ENCODE data around the gene MEG3.

MEG3 gene

GRCh38 chr14:100882991-100883788 lies 57.3 kb downstream of the MEG3 start:
- DNase-seq, result no peak

- no peak for DNase-seq
These were observed 57.8 kb downstream of the MEG3 start for GRCh38 chr14:100883789-100884101.

- DNase-seq, result no peak
These were observed 58.5 kb downstream of the MEG3 start for GRCh38 chr14:100884456-100884855.

DNA sequence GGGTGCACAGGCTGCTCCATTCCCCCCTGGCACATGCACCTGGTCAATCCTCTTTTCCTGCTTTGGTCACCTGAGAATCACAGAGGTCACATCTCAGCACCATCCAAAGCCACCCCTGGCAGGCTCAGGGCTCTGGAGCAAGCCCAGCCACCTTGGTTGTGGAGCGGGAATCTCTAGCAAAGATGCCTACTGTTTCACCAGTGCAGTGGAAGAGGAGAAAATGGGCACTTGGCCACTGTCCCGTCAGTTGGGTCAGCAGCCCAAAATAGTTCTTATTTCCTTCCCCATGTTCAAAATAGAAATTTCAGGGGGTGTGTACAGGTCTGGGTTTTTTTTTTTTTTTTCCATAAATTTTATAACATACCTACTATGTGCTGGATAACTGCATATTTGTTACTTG lies 59.3 kb downstream of the MEG3 start:
- no peak for DNase-seq

DNA sequence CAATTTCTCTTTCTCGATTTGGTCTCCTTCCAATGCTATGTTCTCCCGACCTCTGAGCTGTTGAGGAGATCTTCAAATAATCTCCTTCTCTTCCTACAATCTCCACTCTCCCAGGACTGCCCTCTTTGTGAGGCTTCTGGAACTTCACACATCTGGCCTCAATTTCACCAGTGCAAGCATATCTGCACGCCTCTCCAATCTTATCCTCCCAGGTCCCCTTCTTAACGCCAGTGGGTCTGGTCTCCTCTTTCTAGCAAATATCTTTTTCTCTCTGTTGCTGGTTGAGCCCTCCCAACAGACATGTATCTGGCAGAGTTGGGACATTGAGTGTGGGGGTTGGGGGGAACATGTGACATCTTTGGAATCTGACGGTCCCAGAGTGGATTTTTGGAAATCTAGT lies 59.7 kb downstream of the MEG3 start:
- no peak for DNase-seq

DNA sequence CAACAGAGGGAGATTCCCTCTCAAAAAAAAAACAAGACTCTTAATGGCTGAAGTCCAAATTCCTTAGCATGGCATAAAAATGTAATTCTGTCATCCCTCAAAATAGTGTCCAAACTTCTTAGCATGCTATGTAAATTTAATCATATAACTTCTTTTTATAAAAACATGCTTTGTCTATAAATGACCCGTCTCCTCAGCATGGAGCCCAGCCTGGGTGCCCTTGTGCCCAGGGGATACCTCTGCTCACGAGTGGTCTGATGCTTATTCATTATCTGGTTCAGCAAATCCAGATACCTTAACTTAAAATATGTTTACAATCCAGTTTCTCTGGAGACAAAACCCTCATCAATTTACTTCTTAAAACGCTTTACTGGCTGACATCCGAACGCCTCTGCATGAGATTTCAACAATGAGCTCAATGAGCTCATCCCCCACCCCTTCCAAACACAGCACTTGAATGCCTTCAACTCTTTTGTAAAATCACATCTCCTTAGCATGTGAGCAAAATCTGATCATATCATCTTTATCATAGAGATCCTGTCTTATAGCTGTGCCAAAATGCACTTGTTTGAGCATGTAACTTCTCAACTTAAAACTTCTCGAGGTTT lies 61.9 kb downstream of the MEG3 start:
- peak; percentile 31 for DNase-seq

DNA sequence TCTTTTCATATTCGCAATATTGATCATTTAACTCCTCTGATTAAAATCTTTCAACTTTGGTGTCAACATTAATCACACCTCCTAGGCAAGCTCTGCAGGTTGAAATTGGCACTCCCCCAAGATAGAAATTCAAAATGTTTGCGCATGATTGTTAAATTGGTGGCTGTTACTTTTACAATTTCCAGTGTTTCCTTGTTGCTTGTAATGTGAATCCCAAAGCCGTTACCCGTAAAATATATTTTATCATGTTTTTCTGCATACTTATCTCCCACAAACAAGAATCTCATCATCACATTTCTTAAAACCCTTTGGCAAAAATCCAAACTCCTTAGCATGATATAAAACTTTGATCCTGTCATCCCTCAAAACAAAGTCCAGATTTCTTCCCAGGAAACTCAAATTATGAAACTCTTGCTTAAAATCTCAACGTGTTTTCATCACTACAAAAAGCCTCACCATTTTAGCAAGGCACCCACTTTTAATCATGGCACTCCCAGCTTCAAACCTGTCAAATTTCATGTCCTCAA lies 62.9 kb downstream of the MEG3 start:
- no peak for DNase-seq

DNA sequence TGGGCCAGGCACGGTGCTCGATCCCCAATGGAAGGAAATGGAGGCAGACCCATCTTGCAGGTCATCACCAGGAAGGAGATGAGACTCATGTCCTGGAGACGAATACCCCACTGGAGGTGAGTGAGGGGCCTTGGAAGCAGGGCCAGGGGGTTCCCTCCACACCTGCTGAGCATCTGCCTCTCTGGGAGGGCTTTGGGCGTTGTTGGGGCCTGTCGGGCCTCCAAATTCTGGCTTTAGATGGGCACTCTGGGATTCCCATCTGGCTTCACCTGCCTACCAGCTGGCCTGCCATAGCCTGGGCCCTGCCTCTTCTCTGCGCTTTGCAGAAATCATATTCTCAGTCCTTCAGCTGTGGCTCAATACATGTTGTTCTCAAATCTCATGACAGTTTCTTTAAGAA lies 63.7 kb downstream of the MEG3 start:
- DNase-seq, result peak; percentile 13

DNA sequence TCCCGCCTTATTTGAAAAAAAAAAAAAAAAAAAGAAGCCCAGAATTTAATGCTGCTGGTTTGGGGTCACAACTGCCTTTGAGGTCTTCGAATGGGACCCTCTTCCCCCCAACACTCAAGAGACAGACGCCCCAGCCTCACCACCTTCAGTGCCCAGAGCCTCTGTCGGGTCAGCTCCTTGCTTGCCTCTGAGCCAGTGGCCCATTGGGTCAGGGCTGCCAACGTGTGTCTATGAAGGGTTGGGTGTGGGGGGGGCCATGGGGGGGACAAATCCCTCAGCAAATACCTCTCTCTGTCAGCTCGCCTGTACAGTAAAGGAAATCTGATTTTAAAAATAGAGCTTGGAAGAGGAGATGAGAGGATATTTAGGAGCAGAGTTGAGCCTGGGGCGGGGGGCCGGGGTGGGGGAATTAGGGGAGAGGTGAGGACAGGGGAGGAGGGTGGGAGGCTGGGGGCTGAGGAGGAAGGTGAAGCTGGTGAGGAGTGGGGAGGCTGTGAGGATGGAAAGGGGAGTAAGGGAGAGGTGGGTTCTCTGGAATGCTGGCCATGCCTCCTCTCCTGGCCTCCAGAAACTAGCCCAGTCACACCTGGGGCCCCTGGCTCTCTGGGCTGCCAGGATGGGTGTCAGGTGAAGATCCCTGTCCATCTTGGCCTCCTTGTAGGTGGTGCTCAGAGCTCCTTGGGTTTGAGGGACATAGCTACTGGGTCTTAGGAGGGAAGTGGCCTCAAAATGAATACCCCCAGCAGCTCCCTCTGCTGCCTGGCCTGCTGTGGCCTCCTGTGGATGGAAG lies 64.3 kb downstream of the MEG3 start:
- DNase-seq, result peak; percentile 38

DNA sequence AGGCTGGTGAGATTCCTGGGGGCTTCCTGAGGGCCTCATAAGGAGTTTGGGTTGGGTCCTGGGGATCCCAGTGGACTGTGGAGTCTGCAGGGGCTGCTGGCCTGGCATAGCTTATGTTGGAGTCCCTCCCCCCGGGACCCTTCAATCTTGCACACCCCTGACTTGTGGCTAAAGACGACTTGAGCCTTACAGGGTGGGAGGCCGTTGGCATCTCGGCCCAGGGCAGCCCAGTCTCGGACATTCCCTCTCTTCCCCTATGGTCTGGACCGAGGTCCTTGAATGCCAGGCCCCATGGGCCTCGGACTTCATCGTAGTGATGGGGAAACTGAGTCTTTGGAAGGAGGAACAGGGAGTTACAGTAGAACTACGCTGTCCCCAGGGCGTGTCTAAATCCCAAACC lies 65.1 kb downstream of the MEG3 start:
- no peak for DNase-seq

- DNase-seq, result peak; percentile 50
These were observed 65.9 kb downstream of the MEG3 start for GRCh38 chr14:100891501-100892445.

GRCh38 chr14:100892496-100893227 lies 66.7 kb downstream of the MEG3 start:
- peak; percentile 21 for DNase-seq

DNA sequence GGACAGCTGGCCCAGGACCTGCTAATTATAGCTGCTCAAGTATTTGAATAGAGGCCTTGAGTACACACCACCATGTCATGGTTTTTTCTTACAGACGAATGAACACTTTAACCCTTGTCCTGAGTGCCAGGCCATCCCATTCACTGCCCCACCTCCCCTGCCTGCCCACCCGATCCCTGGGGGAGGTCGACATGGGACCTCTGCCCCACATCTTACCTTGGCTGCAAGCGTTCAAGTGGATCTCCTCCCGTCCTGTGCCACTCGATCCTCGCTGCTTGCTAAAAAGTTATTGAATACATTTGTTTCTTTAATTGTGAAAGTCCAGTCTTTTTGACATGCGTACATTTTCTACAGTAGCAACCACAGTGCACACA lies 67.3 kb downstream of the MEG3 start:
- DNase-seq, result no peak

GRCh38 chr14:100893760-100894159 lies 67.8 kb downstream of the MEG3 start:
- DNase-seq, result no peak

GRCh38 chr14:100894416-100894815 lies 68.5 kb downstream of the MEG3 start:
- no peak for DNase-seq

- DNase-seq, result no peak
These were observed 69.5 kb downstream of the MEG3 start for GRCh38 chr14:100895411-100895810.

GRCh38 chr14:100896369-100897060 lies 70.6 kb downstream of the MEG3 start:
- DNase-seq, result peak; percentile 25

DNA sequence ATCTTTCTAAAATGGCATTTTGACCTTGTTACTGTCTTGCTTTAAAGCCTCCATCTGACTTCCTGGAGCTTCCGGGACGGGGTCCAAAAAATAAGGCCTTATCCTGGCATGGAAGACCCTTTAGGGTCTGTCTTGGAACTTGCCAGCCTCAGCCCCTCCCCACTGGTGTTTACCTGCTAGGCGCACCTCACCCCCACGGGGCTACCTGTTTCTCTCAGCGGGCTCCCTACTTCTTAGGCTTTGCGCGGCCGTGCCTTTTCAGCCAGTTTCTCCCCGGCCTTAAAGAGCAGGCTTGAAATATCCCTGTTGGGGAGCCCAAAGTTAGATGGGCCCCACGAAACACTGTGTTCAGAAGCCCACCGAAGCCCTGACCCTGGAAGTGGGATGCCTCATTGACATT lies 72.5 kb downstream of the MEG3 start:
- DNase-seq, result no peak

DNA sequence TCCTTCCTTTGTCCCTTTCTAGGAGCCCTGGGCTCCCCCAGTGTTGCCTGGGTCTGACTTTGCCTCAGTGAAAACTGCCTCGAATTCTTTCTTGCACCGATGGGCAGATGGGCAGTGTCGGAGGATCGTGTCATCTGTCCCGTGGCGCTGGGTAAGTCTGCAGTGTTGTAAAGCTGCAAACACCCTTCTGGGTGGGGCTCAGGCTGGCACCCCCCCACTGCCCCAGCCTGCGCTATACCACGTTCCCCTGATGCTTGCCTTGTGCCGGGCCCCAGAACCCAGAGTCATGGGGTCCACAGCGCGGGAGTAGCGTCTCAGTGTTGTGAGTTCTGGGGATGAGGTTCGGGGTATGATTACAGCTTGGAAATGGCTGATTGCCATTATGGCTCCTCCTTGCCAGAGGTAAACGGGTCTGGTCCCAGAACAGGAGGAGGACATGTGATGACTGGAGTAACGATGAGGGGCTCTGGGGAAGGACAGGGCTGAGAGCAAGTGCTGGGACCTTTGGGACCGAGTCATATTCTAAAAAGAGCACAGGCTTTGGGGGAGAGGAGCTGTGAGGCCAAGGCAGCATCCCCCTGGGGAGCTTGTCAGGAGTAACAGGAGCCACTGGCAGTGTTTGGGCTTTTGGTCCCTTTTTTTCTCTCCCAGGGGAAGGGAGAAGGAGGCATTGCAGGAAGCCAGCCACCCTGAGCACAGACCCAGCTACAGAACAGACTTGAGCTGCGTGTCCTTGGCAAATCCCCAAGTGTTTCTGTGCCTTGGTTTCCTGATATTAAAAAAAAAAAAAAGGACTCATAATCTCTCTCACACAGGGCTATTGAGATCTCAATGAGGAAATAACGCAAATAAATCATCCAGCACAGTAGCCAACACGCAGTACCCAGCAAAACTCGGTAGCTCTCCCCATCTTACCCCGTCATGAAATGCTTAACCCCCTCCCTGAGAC lies 73.3 kb downstream of the MEG3 start:
- DNase-seq, result peak; percentile 56

Measured in femur (tissue), 1 donor.